ENCODE results near the gene PRIMPOL.
"Not testable (repeated sequence)": the region's sequence is repeated elsewhere in the genome, so short reads cannot be mapped to it uniquely, and the experiment has no call there.

- TF ChIP-seq POLR2A (IDR thresholded peaks at IDR 0.05; ENCODE audit: low read length); GATA1 (IDR thresholded peaks at IDR 0.05; ENCODE audit: low read depth, low read length): not testable (repeated sequence)
Observed at GRCh38 chr4:184657820-184658219, 8.3 kb downstream of the PRIMPOL start.

All from erythroblast (primary cell).